B cell (primary cell): ENCODE results near the gene ADGRE1. TPM values are rescaled to one million over a fixed set of nuclear protein-coding genes. Genes with fewer than 3 reads are reported as not detected.

ENCODE experiments used
- ATAC-seq: fragments of 200-7000 bp; cut with Tn5 transposase; one replicate; pipeline ENCODE4 v1.10.0; 2021; ENCODE audit warnings: low read depth, mild to moderate bottlenecking, moderate number of reproducible peaks, moderate library complexity
- CTCF ChIA-PET: fragments of 350-600 bp; sonication (Branson Sonifier 250); formaldehyde crosslinking; loops from one replicate; lab custom pipeline; 2021; ENCODE audit warnings: antibody characterized with exemption, inconsistent platforms; lab: Charles Lee
- POLR2A ChIA-PET: fragments of 350-600 bp; sonication (Branson Sonifier 250); formaldehyde crosslinking; loops from one replicate; lab custom pipeline; 2021; ENCODE audit warnings: antibody characterized with exemption; lab: Charles Lee
- DNase-seq: peaks from one replicate; pipeline ENCODE4 v3.0.0; 2013
- H2AFZ ChIP-seq: 2 replicates; pipeline ENCODE4 v1.6.1; 2012; ENCODE audit warnings: mild to moderate bottlenecking, low read depth, low read length; ENCODE audit not compliant: insufficient read depth, poor library complexity, severe bottlenecking
- H3K27ac ChIP-seq, 2 donors: 1 replicate in 1 of 2; 2 replicates in 1 of 2; pipeline ENCODE4 v1.5.1; 2012 to 2013; ENCODE audit warnings: low read length in 2 of 2, mild to moderate bottlenecking in 2 of 2, moderate library complexity in 1 of 2
- H3K27me3 ChIP-seq, 4 experiments: fragments of 200-600 bp in 1 of 4; sonication (generic) in 1 of 4; replicated peaks in 1 of 4; 1 replicate in 2 of 4; 2 replicates in 2 of 4; pipeline versions ENCODE4 v1.6.1 to v1.7.0; 2013 to 2016; ENCODE audit warnings: low read length in 3 of 4, mild to moderate bottlenecking in 2 of 4, mixed read lengths in 1 of 4, moderate library complexity in 1 of 4; ENCODE audit not compliant: insufficient read depth in 4 of 4, control insufficient read depth in 3 of 4; ENCODE audit errors: control extremely low read depth in 1 of 4
- H3K36me3 ChIP-seq, 2 experiments: replicated peaks in 1 of 2; 1 replicate in 1 of 2; 2 replicates in 1 of 2; pipeline versions ENCODE4 v1.6.1 to v1.7.1; 2013; ENCODE audit warnings: low read length in 1 of 2; ENCODE audit not compliant: insufficient read depth in 2 of 2, control insufficient read depth in 1 of 2; ENCODE audit errors: control extremely low read depth in 1 of 2, extremely low read depth in 1 of 2
- H3K4me1 ChIP-seq, 2 donors: fragments of 200-600 bp in 1 of 2; sonication (generic) in 1 of 2; 1 replicate in 1 of 2; 2 replicates in 1 of 2; pipeline versions ENCODE4 v1.5.1 to v1.6.1; 2013 to 2017; ENCODE audit warnings: low read length in 2 of 2; ENCODE audit not compliant: control insufficient read depth in 2 of 2, insufficient read depth in 2 of 2
- H3K4me2 ChIP-seq: replicated peaks from 2 replicates; pipeline ENCODE3; 2012; ENCODE audit warnings: mild to moderate bottlenecking, low read depth, low read length; ENCODE audit not compliant: poor library complexity, severe bottlenecking
- H3K4me3 ChIP-seq, 5 experiments: fragments of 200-600 bp in 1 of 5; sonication (generic) in 1 of 5; 1 replicate in 3 of 5; 2 replicates in 2 of 5; pipeline versions ENCODE4 v1.5.1 to v1.7.0; 2011 to 2016; ENCODE audit warnings: low read length in 4 of 5, mild to moderate bottlenecking in 4 of 5, low read depth in 2 of 5, control low read depth in 1 of 5, moderate library complexity in 1 of 5; ENCODE audit not compliant: insufficient read depth in 1 of 5; ENCODE audit errors: control extremely low read depth in 1 of 5, extremely low read depth in 1 of 5
- H3K79me2 ChIP-seq: fragments of 200-600 bp; sonication (generic); one replicate; pipeline ENCODE4 v1.6.0; 2016; ENCODE audit warnings: low read length; ENCODE audit not compliant: control insufficient read depth, insufficient read depth
- H3K9ac ChIP-seq: fragments of 200-600 bp; sonication (generic); 2 replicates; pipeline ENCODE4 v1.6.1; 2017; ENCODE audit warnings: mild to moderate bottlenecking, low read length, moderate library complexity
- H3K9me3 ChIP-seq, 3 donors: one replicate each; pipeline versions ENCODE4 v1.6.1 to v1.7.1; 2013; ENCODE audit warnings: low read length in 2 of 3; ENCODE audit not compliant: control insufficient read depth in 2 of 3, insufficient read depth in 1 of 3; ENCODE audit errors: control extremely low read depth in 1 of 3
- H4K20me1 ChIP-seq: 2 replicates; pipeline ENCODE4 v1.6.0; 2012; ENCODE audit warnings: mild to moderate bottlenecking, low read length; ENCODE audit not compliant: insufficient read depth, control insufficient read depth, poor library complexity, severe bottlenecking
- H3K27ac Mint-ChIP-seq: one replicate; pipeline ENCODE4 v1.8.0; 2021; ENCODE audit warnings: mixed read lengths
- H3K27me3 Mint-ChIP-seq: one replicate; pipeline ENCODE4 v1.8.0; 2021; ENCODE audit warnings: mixed read lengths
- H3K4me1 Mint-ChIP-seq: one replicate; pipeline ENCODE4 v1.8.0; 2021; ENCODE audit warnings: mixed read lengths
- H3K4me3 Mint-ChIP-seq: one replicate; pipeline ENCODE4 v1.8.0; 2021; ENCODE audit warnings: mixed read lengths
- H3K9me3 Mint-ChIP-seq: one replicate; pipeline ENCODE4 v1.8.0; 2022; ENCODE audit warnings: mixed read lengths; ENCODE audit not compliant: insufficient read depth
- CTCF ChIP-seq: fragments of 200-600 bp; IDR thresholded peaks from one replicate; pipeline ENCODE4 v1.8.0; 2022; ENCODE audit warnings: antibody characterized with exemption, mild to moderate bottlenecking
- EZH2 ChIP-seq: IDR thresholded peaks from 2 replicates; pipeline ENCODE4 v1.6.1; 2012; ENCODE audit warnings: borderline replicate concordance, low read depth, mild to moderate bottlenecking, moderate library complexity, low read length; ENCODE audit not compliant: insufficient read depth, poor library complexity, severe bottlenecking
- WGBS: methylation state at CpG from one replicate; pipeline ENCODE4 v1.1.5; 2013; ENCODE audit warnings: missing lambda C conversion rate; ENCODE audit not compliant: insufficient coverage; 5-methylcytosine and 5-hydroxymethylcytosine counted together
- intact Hi-C: fragments of 100-400 bp; cut with micrococcal nuclease; formaldehyde crosslinking; loops from one replicate; pipeline ENCODE4 v1.10.0; 2022
- polyA plus RNA-seq: library from polyadenylated mRNA; depleted of rRNA; stranded (reverse); fragments of >200 nt; gene quantifications from 2 replicates; pipeline ENCODE4 v1.2.3, GENCODE V29; 2012
- total RNA-seq, 2 donors: library from RNA; stranded (reverse); fragments of 120-200 nt in 1 of 2; gene quantifications; 1 replicate in 1 of 2; 2 replicates in 1 of 2; pipeline versions ENCODE4 v1.2.3 to v1.2.4, GENCODE V29; 2013 to 2022

Gene ADGRE1
- total and polyA plus RNA-seq, 2 donors (not counting 1 experiment from before 2014, with no cell fraction given), result 0.21 TPM; not detected in 1

- ATAC-seq (no peak), DNase-seq (no peak)
- intact Hi-C loops, result no loop called here
- CTCF ChIA-PET, result no interaction called here
- H3K9me3 ChIP-seq, result no peaks in the 10 kb centered on the region
- no peaks in the 10 kb centered on the region for H3K4me1 Mint-ChIP-seq
- no peak overlapping the region for H3K27ac Mint-ChIP-seq
- no peak overlapping the region for H3K9ac ChIP-seq
- no peak for TF ChIP-seq CTCF
- no peak for TF ChIP-seq EZH2
- H3K4me3 ChIP-seq, result no peak overlapping the region
- H2AFZ ChIP-seq, result no peak overlapping the region
- no peaks in the 10 kb centered on the region for H4K20me1 ChIP-seq
- POLR2A ChIA-PET, result no interaction called here
- H3K4me2 ChIP-seq, result no peak overlapping the region
- H3K27me3 Mint-ChIP-seq, result peaks cover 18% of the 10 kb centered on the region
- H3K9me3 Mint-ChIP-seq, result no peaks in the 10 kb centered on the region
- 23% methylated on average over 4 of the region's 5 CpGs for WGBS
- H3K4me3 Mint-ChIP-seq, result no peak overlapping the region
- H3K4me1 ChIP-seq, result no peaks in the 10 kb centered on the region
- H3K36me3 ChIP-seq, result no peaks in the 10 kb centered on the region
- peaks cover 0 to 4% (median 1%) of the 10 kb centered on the region in 4 experiments for H3K27me3 ChIP-seq
- no peak overlapping the region for H3K27ac ChIP-seq
- H3K79me2 ChIP-seq, result no peaks in the 10 kb centered on the region
These were observed 60.4 kb downstream of the ADGRE1 start for GRCh38 chr19:6947745-6948144.

- no peaks in the 10 kb centered on the region for H3K4me1 Mint-ChIP-seq
- CTCF ChIA-PET, result no interaction called here
These were observed 61.5 kb downstream of the ADGRE1 start for GRCh38 chr19:6948884-6949283.

More at GRCh38 chr19:6948884-6949283, 61.5 kb downstream of the ADGRE1 start:
- WGBS, result no CpG with 5 or more reads among the region's 2 CpGs
- Histone ChIP-seq H3K27me3 (peaks cover 0 to 9% (median 6%) of the 10 kb centered on the region in 4 experiments), H3K79me2 (no peaks in the 10 kb centered on the region), H3K4me1 (no peaks in the 10 kb centered on the region), H3K9ac (no peak overlapping the region), H3K9me3 (no peaks in the 10 kb centered on the region), H2AFZ (no peak overlapping the region), H3K36me3 (no peaks in the 10 kb centered on the region), H3K4me2 (no peak overlapping the region), H4K20me1 (no peaks in the 10 kb centered on the region), H3K4me3 (no peak overlapping the region), H3K27ac (no peak overlapping the region)
- Mint-ChIP-seq H3K9me3 (no peaks in the 10 kb centered on the region), H3K27me3 (peaks cover 25% of the 10 kb centered on the region), H3K27ac (no peak overlapping the region), H3K4me3 (no peak overlapping the region)
- TF ChIP-seq EZH2 (no peak), CTCF (no peak)
- POLR2A ChIA-PET, result no interaction called here
- intact Hi-C loops, result no loop called here
- ATAC-seq, result no peak
- no peak for DNase-seq
